Measurements from ENCODE around the gene KCNJ4.

- no peak for TF ChIP-seq CTCF (IDR thresholded peaks at IDR 0.05)
- TF ChIP-seq POLR2A (IDR thresholded peaks at IDR 0.05): no peak
- no peak for TF ChIP-seq EP300 (IDR thresholded peaks at IDR 0.05)
Observed at GRCh38 chr22:38415561-38416321, 39.3 kb downstream of the KCNJ4 start.

All from tibial nerve (tissue), 4 donors.